HepG2 (cell line): Measurements from ENCODE around the gene DPH2. TPM values are rescaled to one million over a fixed set of nuclear protein-coding genes. Genes with fewer than 3 reads are reported as not detected.

Experiments
- ATAC-seq: fragments of 200-7000 bp; cut with Tn5 transposase; 3 replicates; pipeline ENCODE4 v1.9.1; 2020; ENCODE audit warnings: mild to moderate bottlenecking, moderate library complexity
- BruUV-seq: library from RNA; stranded (reverse); fragments of 400-500 nt; replicated peaks from 2 replicates; lab custom pipeline; 2021; lab: Mats Ljungman, UMichigan
- CTCF ChIA-PET: fragments of 300-600 bp; formaldehyde crosslinking; extraction: SDS; loops from one replicate; lab custom pipeline; 2021; ENCODE audit warnings: low total read pairs, inconsistent platforms, low intra/inter-chr PET ratio; lab: Yijun Ruan, JAX
- POLR2A ChIA-PET: fragments of 350-600 bp; sonication (Branson Sonifier 250); formaldehyde crosslinking; loops from one replicate; lab custom pipeline; 2020; ENCODE audit warnings: antibody characterized with exemption, inconsistent platforms; lab: Yijun Ruan, JAX
- DNase-seq: peaks from one replicate; pipeline ENCODE4 v3.0.0-alpha.2; 2015; ENCODE audit warnings: low spot score
- FAIRE-seq: peaks from 3 replicates; lab custom pipeline; 2011; peaks lifted over from hg19 to GRCh38; lab: Jason Lieb, UNC
- H2AFZ ChIP-seq: one replicate; pipeline ENCODE4 v1.6.1; 2011; ENCODE audit warnings: low read length, inconsistent platforms
- H3K27ac ChIP-seq: fragments of 300-600 bp; 3 replicates; pipeline ENCODE4 v1.8.0; 2011; ENCODE audit warnings: mixed run types, mild to moderate bottlenecking, mixed read lengths, low read length, inconsistent platforms; ENCODE audit not compliant: insufficient read depth; ENCODE audit errors: extremely low read length
- H3K27me3 ChIP-seq, 2 experiments: fragments of 200-600 bp in 1 of 2; 2 replicates in 1 of 2; 3 replicates in 1 of 2; pipeline versions ENCODE4 v1.6.0 to v1.8.0; 2011; ENCODE audit warnings: low read length in 2 of 2, mild to moderate bottlenecking in 2 of 2, moderate library complexity in 2 of 2, inconsistent platforms in 1 of 2; ENCODE audit not compliant: insufficient read depth in 2 of 2, control insufficient read depth in 1 of 2
- H3K36me3 ChIP-seq, 2 experiments: fragments of 200-600 bp in 1 of 2; replicated peaks in 1 of 2; 2 replicates in 1 of 2; 3 replicates in 1 of 2; pipeline versions ENCODE4 v1.5.1 to v1.8.0; 2011; ENCODE audit warnings: low read length in 2 of 2, inconsistent platforms in 1 of 2; ENCODE audit not compliant: insufficient read depth in 2 of 2, control insufficient read depth in 1 of 2
- H3K4me1 ChIP-seq: 2 replicates; pipeline ENCODE4 v1.5.1; 2012; ENCODE audit warnings: low read length, inconsistent platforms; ENCODE audit not compliant: insufficient read depth
- H3K4me2 ChIP-seq: 2 replicates; pipeline ENCODE4 v1.6.0; 2011; ENCODE audit warnings: low read depth, low read length, inconsistent platforms
- H3K4me3 ChIP-seq, 3 experiments: fragments of 200-600 bp in 1 of 3; sonication (generic), shearing (Covaris generic) in 1 of 3; replicated peaks in 1 of 3; 2 replicates each; pipeline ENCODE4 v1.5.1; 2011 to 2016; ENCODE audit warnings: low read length in 3 of 3, inconsistent platforms in 2 of 3, low read depth in 2 of 3, mild to moderate bottlenecking in 2 of 3, control low read depth in 1 of 3, mixed read lengths in 1 of 3; ENCODE audit not compliant: insufficient read depth in 1 of 3
- H3K79me2 ChIP-seq: one replicate; pipeline ENCODE4 v1.6.1; 2011; ENCODE audit warnings: low read length, inconsistent platforms; ENCODE audit not compliant: insufficient read depth
- H3K9ac ChIP-seq: 2 replicates; pipeline ENCODE4 v1.6.0; 2011; ENCODE audit warnings: mild to moderate bottlenecking, low read depth, low read length, inconsistent platforms; ENCODE audit not compliant: insufficient read depth
- H3K9me3 ChIP-seq: 2 replicates; pipeline ENCODE4 v1.5.1; 2012; ENCODE audit warnings: mild to moderate bottlenecking, low read length
- H4K20me1 ChIP-seq: 2 replicates; pipeline ENCODE4 v1.6.0; 2011; ENCODE audit warnings: inconsistent platforms, mild to moderate bottlenecking, low read length, moderate library complexity; ENCODE audit not compliant: insufficient read depth
- FOXA1 ChIP-seq, 2 experiments: fragments of 450-650 bp in 1 of 2; sonication (generic) in 1 of 2; formaldehyde crosslinking in 1 of 2; IDR thresholded peaks; 2 replicates each; pipeline versions ENCODE4 v1.4.0 to v1.6.1; 2016 to 2020; ENCODE audit warnings: missing genetic modification reagents in 1 of 2
- HNF1B ChIP-seq: sonication (generic); formaldehyde crosslinking; IDR thresholded peaks from 2 replicates; pipeline ENCODE4 v1.5.1; 2020; ENCODE audit warnings: mild to moderate bottlenecking, moderate library complexity, missing genetic modification reagents
- MEIS1 ChIP-seq: sonication (generic); formaldehyde crosslinking; IDR thresholded peaks from 2 replicates; pipeline ENCODE4 v1.9.0; 2021; ENCODE audit warnings: mild to moderate bottlenecking, missing genetic modification reagents, moderate library complexity, borderline replicate concordance
- NR2F6 ChIP-seq, 2 experiments: IDR thresholded peaks; 2 replicates each; pipeline ENCODE4 v1.6.1; 2016; ENCODE audit warnings: antibody characterized with exemption in 1 of 2, mild to moderate bottlenecking in 1 of 2
- ZC3H13 ChIP-seq: sonication (generic); formaldehyde crosslinking; IDR thresholded peaks from 2 replicates; pipeline ENCODE4 v1.8.1; 2023; ENCODE audit warnings: mild to moderate bottlenecking, missing genetic modification reagents, moderate library complexity
- ZNF441 ChIP-seq: sonication (generic); formaldehyde crosslinking; IDR thresholded peaks from 2 replicates; pipeline ENCODE4 v1.7.0; 2021; ENCODE audit warnings: missing genetic modification reagents, borderline replicate concordance
- ZNF550 ChIP-seq: sonication (generic); formaldehyde crosslinking; IDR thresholded peaks from 2 replicates; pipeline ENCODE4 v1.4.0; 2020; ENCODE audit warnings: mild to moderate bottlenecking, missing genetic modification reagents, borderline replicate concordance
- WGBS: methylation state at CpG from one replicate; pipeline ENCODE4 v1.1.6; 2017; ENCODE audit warnings: low lambda C conversion rate; 5-methylcytosine and 5-hydroxymethylcytosine counted together
- in situ Hi-C: cut with HindIII; loops from 2 replicates; pipeline ENCODE4 v1.10.0; 2017; ENCODE audit warnings: low pct_unique_long_range_greater_than_20kb; ENCODE audit not compliant: extremely low pct_ligation_motif_present
- intact Hi-C: fragments of 100-400 bp; cut with micrococcal nuclease; formaldehyde crosslinking; loops from one replicate; pipeline ENCODE4 v1.10.0; 2022; ENCODE audit not compliant: unreplicated experiment
- polyA plus RNA-seq, 8 experiments: library from polyadenylated mRNA; depleted of rRNA in 3 of 8; stranded (reverse) in 7 of 8; unstranded in 1 of 8; fragments of >200 nt; fragmentation: Illumina TruSeq in 4 of 8; extraction: Trizol in 4 of 8; gene quantifications; 2 replicates each; pipeline versions ENCODE4 v1.2.1 to v1.2.3, GENCODE V29; 2011 to 2016; ENCODE audit warnings: low read depth in 4 of 8, missing spikeins in 1 of 8, mixed read lengths in 1 of 8; ENCODE audit not compliant: insufficient read depth in 1 of 8
- total RNA-seq, 5 experiments: library from RNA; depleted of rRNA; stranded (reverse); fragments of >200 nt; fragmentation: Illumina TruSeq; extraction: Trizol; gene quantifications; 2 replicates each; pipeline ENCODE4 v1.2.3, GENCODE V29; 2016; ENCODE audit warnings: low read depth in 1 of 5
- TF ChIP-seq, protein P1 (sequence below): sonication (generic); formaldehyde crosslinking; IDR thresholded peaks from 2 replicates; pipeline ENCODE4 v1.5.0; 2020; ENCODE audit warnings: missing genetic modification reagents

DPH2 gene
- total and polyA plus RNA-seq, 2 of the 13 experiments (the other 11 are each of a cell fraction or from before 2014, with no cell fraction given), result 32.2 to 38.3 TPM

DNA sequence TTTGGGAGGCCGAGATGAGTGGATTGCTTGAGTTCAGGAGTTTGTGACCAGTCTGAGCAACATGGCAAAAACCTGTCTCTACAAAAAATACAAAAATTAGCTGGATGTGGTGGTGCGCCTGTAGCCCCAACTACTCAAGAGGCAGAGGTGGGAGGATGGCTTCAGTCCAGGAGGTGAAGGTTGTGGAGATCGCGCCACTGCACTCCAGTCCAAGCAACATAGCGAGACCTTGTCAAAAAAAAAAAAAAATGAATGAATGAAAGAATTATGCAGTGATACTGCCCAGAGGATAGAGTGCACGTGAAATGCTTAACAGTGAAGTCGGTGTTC, 429 bp upstream of the DPH2 start:
- ATAC-seq (no peak), FAIRE-seq (no peak), DNase-seq (no peak)
- Histone ChIP-seq H3K79me2 (peaks cover 11% of the 10 kb centered on the region), H3K4me2 (peak overlapping the region; percentile 70), H4K20me1 (no peaks in the 10 kb centered on the region), H3K36me3 (peaks cover 0 to 3% of the 10 kb centered on the region in 2 experiments; a peak in 2 of 5 replicates), H3K9ac (no peak overlapping the region), H3K27me3 (no peaks in the 10 kb centered on the region), H3K4me1 (peaks cover 22% of the 10 kb centered on the region), H3K27ac (no peak overlapping the region), H3K4me3 (peak overlapping the region; percentile 11 to 18 (median 14); a peak in 1 of 6 replicates), H2AFZ (no peak overlapping the region), H3K9me3 (no peaks in the 10 kb centered on the region)
- in situ Hi-C loops (no loop called here), intact Hi-C loops (loop anchor here (1.0 kb wide), 1 partner anchor 22 kb away; no protein-coding TSS in a partner anchor)
- 64% methylated on average over 7 of the region's 7 CpGs for WGBS
- no TSS peak for BruUV-seq
- TF ChIP-seq ZNF550 (CRISPR knock-in tag), result no peak
- TF ChIP-seq NR2F6 (IDR thresholded peaks at IDR 0.05), result no peak
- no peak for TF ChIP-seq NR2F6 (CRISPR knock-in tag; IDR thresholded peaks at IDR 0.05)
- no peak for TF ChIP-seq MEIS1
- TF ChIP-seq FOXA1 (IDR thresholded peaks at IDR 0.05), result no peak
- TF ChIP-seq FOXA1 (CRISPR knock-in tag; IDR thresholded peaks at IDR 0.05), result no peak
- TF ChIP-seq, protein P1, sequence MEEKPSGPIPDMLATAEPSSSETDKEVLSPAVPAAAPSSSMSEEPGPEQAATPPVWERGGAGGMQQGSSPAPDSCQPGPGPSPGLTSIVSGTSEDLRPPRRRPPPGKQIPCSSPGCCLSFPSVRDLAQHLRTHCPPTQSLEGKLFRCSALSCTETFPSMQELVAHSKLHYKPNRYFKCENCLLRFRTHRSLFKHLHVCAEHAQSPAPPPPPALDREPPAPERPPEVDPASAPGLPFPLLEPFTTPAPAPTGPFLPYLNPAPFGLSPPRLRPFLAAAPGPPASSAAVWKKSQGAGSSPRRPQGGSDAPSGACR, result 0 out of 2 replicates have a peak, but pooled peaks have one; percentile 34
- 0 out of 2 replicates have a peak, but pooled peaks have one; percentile 42 for TF ChIP-seq ZC3H13 (CRISPR knock-in tag)
- TF ChIP-seq HNF1B (CRISPR knock-in tag), result 0 out of 2 replicates have a peak, but pooled peaks have one; percentile 21
- TF ChIP-seq ZNF441 (CRISPR knock-in tag), result peak; percentile 84
- ChIA-PET POLR2A (interaction anchor here (0.9 to 1.9 kb wide), 9 partner anchors 9 to 61 kb away, joined by 3 to 10 read pairs (median 5); partner anchors contain the start of genes B4GALT2, IPO13 and SLC6A9), CTCF (no interaction called here)
